Panc1 (cell line): ENCODE data around the gene HLCS. TPM values are rescaled to one million over a fixed set of nuclear protein-coding genes. Genes with fewer than 3 reads are reported as not detected.

Experiments
- ATAC-seq: fragments of 200-7000 bp; cut with Tn5 transposase; 2 replicates; pipeline ENCODE4 v1.9.1; 2020; ENCODE audit warnings: mild to moderate bottlenecking, moderate library complexity
- BruUV-seq: library from RNA; stranded (reverse); fragments of 400-500 nt; replicated peaks from 2 replicates; lab custom pipeline; 2021; lab: Mats Ljungman, UMichigan
- CTCF ChIA-PET: fragments of 300-600 bp; sonication (Branson Sonifier 250); formaldehyde crosslinking; loops from one replicate; lab custom pipeline; 2022; ENCODE audit warnings: antibody characterized with exemption; lab: Charles Lee
- POLR2A ChIA-PET: fragments of 300-600 bp; sonication (Branson Sonifier 250); formaldehyde crosslinking; loops from one replicate; lab custom pipeline; 2022; ENCODE audit warnings: antibody characterized with exemption; lab: Charles Lee
- DNase-seq: peaks from one replicate; pipeline ENCODE4 v3.0.0-alpha.2; 2010; ENCODE audit warnings: low read depth, low spot score
- H3K27ac ChIP-seq: 2 replicates; pipeline ENCODE4 v1.5.1; 2011; ENCODE audit warnings: mild to moderate bottlenecking, low read length, inconsistent platforms
- H3K27me3 ChIP-seq: fragments of 200-500 bp; sonication (Bioruptor generic); 2 replicates; pipeline ENCODE4 v1.6.0; 2014; ENCODE audit warnings: low read length, inconsistent platforms; ENCODE audit not compliant: control insufficient read depth, insufficient read depth
- H3K36me3 ChIP-seq: fragments of 200-500 bp; sonication (Bioruptor generic); 2 replicates; pipeline ENCODE4 v1.5.1; 2014; ENCODE audit warnings: inconsistent platforms, mild to moderate bottlenecking, low read length, moderate library complexity; ENCODE audit not compliant: control insufficient read depth, insufficient read depth
- H3K4me1 ChIP-seq: 2 replicates; pipeline ENCODE4 v1.5.1; 2011; ENCODE audit warnings: inconsistent platforms, mild to moderate bottlenecking, low read length, moderate library complexity; ENCODE audit not compliant: control insufficient read depth, insufficient read depth
- H3K4me3 ChIP-seq, 2 experiments: 2 replicates each; pipeline ENCODE4 v1.5.1; 2011 to 2012; ENCODE audit warnings: low read depth in 2 of 2, low read length in 2 of 2, mild to moderate bottlenecking in 2 of 2, inconsistent platforms in 1 of 2, moderate library complexity in 1 of 2
- H3K9me3 ChIP-seq: fragments of 200-500 bp; sonication (Bioruptor generic); 2 replicates; pipeline ENCODE4 v1.5.1; 2014; ENCODE audit warnings: low read depth, mild to moderate bottlenecking, inconsistent platforms, low read length, moderate library complexity; ENCODE audit not compliant: control insufficient read depth, insufficient read depth
- CTCF ChIP-seq: fragments of 450-650 bp; IDR thresholded peaks from 2 replicates; pipeline ENCODE4 v1.5.1; 2017; ENCODE audit warnings: mild to moderate bottlenecking
- POLR2AphosphoS5 ChIP-seq: IDR thresholded peaks from 2 replicates; pipeline ENCODE4 v1.6.1; 2012; ENCODE audit warnings: mild to moderate bottlenecking, low read depth, low read length, moderate library complexity
- REST ChIP-seq, 2 experiments: IDR thresholded peaks; 2 replicates each; pipeline ENCODE4 v1.6.1; 2011 to 2012; ENCODE audit warnings: low read depth in 2 of 2, control low read depth in 1 of 2, low read length in 1 of 2, mild to moderate bottlenecking in 1 of 2, moderate library complexity in 1 of 2; ENCODE audit not compliant: insufficient read depth in 1 of 2
- SIN3A ChIP-seq: IDR thresholded peaks from 2 replicates; pipeline ENCODE4 v1.6.1; 2012; ENCODE audit warnings: low read depth, mild to moderate bottlenecking, low read length, moderate library complexity, borderline replicate concordance; ENCODE audit not compliant: insufficient read depth
- TCF7L2 ChIP-seq: IDR thresholded peaks from 2 replicates; pipeline ENCODE4 v1.6.1; 2011; ENCODE audit warnings: mild to moderate bottlenecking, low read depth, low read length, inconsistent platforms
- in situ Hi-C: cut with HindIII; loops from 2 replicates; pipeline ENCODE4 v1.10.0; 2016; ENCODE audit warnings: low sequenced_read_pairs, low pct_unique_long_range_greater_than_20kb
- intact Hi-C: fragments of 100-400 bp; cut with micrococcal nuclease; formaldehyde crosslinking; loops from one replicate; pipeline ENCODE4 v1.10.0; 2022; ENCODE audit not compliant: unreplicated experiment
- total RNA-seq: library from RNA; stranded (reverse); gene quantifications from one replicate; pipeline ENCODE4 v1.2.1, GENCODE V29; 2021; ENCODE audit not compliant: unreplicated experiment

HLCS gene
- total RNA-seq, 1 experiment from 2014 or later, result 15.3 TPM

DNA sequence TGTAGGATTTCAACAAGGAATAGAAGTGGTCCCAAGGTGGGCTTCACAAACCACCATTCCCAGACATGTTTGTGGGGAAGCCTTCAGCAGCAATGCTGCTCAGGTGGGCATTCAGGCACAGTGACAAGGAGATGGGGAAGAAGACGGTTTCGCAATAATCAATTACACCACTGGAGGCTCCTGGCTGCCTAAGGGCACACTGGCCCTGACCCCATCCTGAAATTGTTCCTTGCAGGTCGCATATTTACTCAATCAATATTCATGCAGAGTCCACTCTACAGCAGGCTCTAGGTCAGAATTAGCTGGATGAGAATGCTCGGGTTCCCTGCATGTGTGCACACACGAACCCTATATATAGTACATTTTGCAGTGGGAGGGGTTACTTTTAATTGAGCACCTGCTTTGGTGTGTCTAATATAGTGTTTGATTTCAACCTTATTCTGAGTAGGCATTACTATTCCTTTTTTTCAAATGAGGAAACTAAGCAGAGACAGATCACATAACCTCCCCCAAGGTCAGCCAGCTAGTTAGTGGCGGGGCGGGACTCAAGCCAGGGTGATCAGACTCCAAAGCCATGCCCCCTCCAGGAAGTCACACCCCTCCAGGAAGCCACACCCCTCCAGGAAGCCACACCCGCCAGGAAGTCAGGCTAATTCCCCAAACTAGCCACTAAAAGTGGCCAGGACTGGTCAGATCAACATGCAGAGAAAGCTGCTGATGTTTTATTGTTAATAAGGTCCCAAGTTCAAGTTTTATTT is 106.5 kb downstream of the HLCS start:
- BruUV-seq, result no TSS peak
- no peaks in the 10 kb centered on the region for H3K36me3 ChIP-seq
- CTCF ChIA-PET, result no interaction called here
- in situ Hi-C loops, result no loop called here
- no peaks in the 10 kb centered on the region for H3K9me3 ChIP-seq
- DNase-seq, result peak; percentile 38
- ATAC-seq, result peak; percentile 65; the same call in 1 of the 2 replicates
- H3K27ac ChIP-seq, result no peak overlapping the region
- intact Hi-C loops, result no loop called here
- H3K4me3 ChIP-seq, result no peak overlapping the region
- TF ChIP-seq POLR2AphosphoS5, result no peak
- TF ChIP-seq TCF7L2, result no peak
- TF ChIP-seq REST (IDR thresholded peaks at IDR 0.05; ENCODE audit: insufficient read depth in 1 of 2, low read depth in 2 of 2, low read length in 1 of 2), result no peak
- no peak for TF ChIP-seq SIN3A
- no peak for TF ChIP-seq CTCF
- H3K4me1 ChIP-seq, result peaks cover 18% of the 10 kb centered on the region
- POLR2A ChIA-PET, result no interaction called here
- H3K27me3 ChIP-seq, result no peaks in the 10 kb centered on the region

GRCh38 chr21:36858320-36858957 is 108.0 kb downstream of the HLCS start:
- TF ChIP-seq POLR2AphosphoS5 (no peak), REST (IDR thresholded peaks at IDR 0.05; ENCODE audit: insufficient read depth in 1 of 2, low read depth in 2 of 2, low read length in 1 of 2) (no peak), CTCF (no peak), SIN3A (no peak), TCF7L2 (no peak)
- no peak overlapping the region for H3K27ac ChIP-seq

More at GRCh38 chr21:36858320-36858957, 108.0 kb downstream of the HLCS start:
- Histone ChIP-seq H3K4me1 (peaks cover 18% of the 10 kb centered on the region), H3K4me3 (no peak overlapping the region), H3K36me3 (no peaks in the 10 kb centered on the region), H3K27me3 (no peaks in the 10 kb centered on the region), H3K9me3 (no peaks in the 10 kb centered on the region)
- POLR2A ChIA-PET, result no interaction called here
- DNase-seq (peak; percentile 74), ATAC-seq (peak; percentile 57)
- in situ Hi-C loops, result no loop called here
- CTCF ChIA-PET, result no interaction called here
- intact Hi-C loops, result no loop called here
- BruUV-seq, result no TSS peak
